SK-N-SH treated with all-trans-retinoic acid at 6 μM for 48 hours (cell line): ENCODE results near the gene BACH2.

Experiments used
- ARNTL ChIP-seq: fragments of 450-650 bp; formaldehyde crosslinking; IDR thresholded peaks from 2 replicates; pipeline ENCODE4 v1.5.0; 2020; ENCODE audit warnings: low read depth, mild to moderate bottlenecking, moderate library complexity, borderline replicate concordance
- CREB5 ChIP-seq: fragments of 250-450 bp; sonication (Bioruptor Pico); IDR thresholded peaks from 2 replicates; pipeline ENCODE4 v1.5.1; 2020; ENCODE audit warnings: low read depth, mild to moderate bottlenecking, moderate library complexity
- CSDC2 ChIP-seq: fragments of 250-450 bp; sonication (Bioruptor Pico); IDR thresholded peaks from 2 replicates; pipeline ENCODE4 v1.5.0; 2020; ENCODE audit warnings: mild to moderate bottlenecking, moderate library complexity
- ESRRG ChIP-seq: fragments of 250-450 bp; sonication (Bioruptor Pico); IDR thresholded peaks from 2 replicates; pipeline ENCODE4 v1.6.1; 2021; ENCODE audit warnings: mild to moderate bottlenecking
- ISL1 ChIP-seq: fragments of 250-450 bp; sonication (Bioruptor Pico); IDR thresholded peaks from 2 replicates; pipeline ENCODE4 v2.1.2; 2022; ENCODE audit warnings: mild to moderate bottlenecking, moderate library complexity
- OSR1 ChIP-seq: fragments of 250-450 bp; sonication (Bioruptor Pico); IDR thresholded peaks from 2 replicates; pipeline ENCODE4 v1.8.0; 2022; ENCODE audit warnings: moderate library complexity, mild to moderate bottlenecking, inconsistent platforms
- PATZ1 ChIP-seq: fragments of 250-450 bp; sonication (Bioruptor Pico); IDR thresholded peaks from 2 replicates; pipeline ENCODE4 v1.8.0; 2020; ENCODE audit warnings: mild to moderate bottlenecking, moderate library complexity, borderline replicate concordance
- RARB ChIP-seq: fragments of 250-450 bp; sonication (Bioruptor Pico); IDR thresholded peaks from 2 replicates; pipeline ENCODE4 v1.8.0; 2021; ENCODE audit warnings: mild to moderate bottlenecking, moderate library complexity
- TCF4 ChIP-seq: fragments of 250-450 bp; sonication (Bioruptor Pico); IDR thresholded peaks from 2 replicates; pipeline ENCODE4 v1.8.0; 2021; ENCODE audit warnings: mild to moderate bottlenecking, moderate library complexity, borderline replicate concordance
- TOX ChIP-seq: fragments of 250-450 bp; sonication (Bioruptor Pico); IDR thresholded peaks from 2 replicates; pipeline ENCODE4 v1.8.0; 2021; ENCODE audit warnings: mild to moderate bottlenecking, moderate library complexity, borderline replicate concordance
- ZFP30 ChIP-seq: fragments of 450-650 bp; formaldehyde crosslinking; IDR thresholded peaks from 2 replicates; pipeline ENCODE4 v1.5.0; 2022; ENCODE audit warnings: mild to moderate bottlenecking, moderate library complexity
- ZNF8 ChIP-seq: fragments of 450-650 bp; formaldehyde crosslinking; IDR thresholded peaks from 2 replicates; pipeline ENCODE4 v1.5.0; 2020; ENCODE audit warnings: mild to moderate bottlenecking, moderate library complexity

GRCh38 chr6:90297115-90297866 is 648 bp upstream of the BACH2 start:
- TF ChIP-seq RARB (CRISPR knock-in tag) (no peak), TCF4 (no peak), PATZ1 (CRISPR knock-in tag) (peak; percentile 16; the same call in 1 of the 2 replicates), ISL1 (CRISPR knock-in tag) (no peak), ARNTL (no peak), TOX (CRISPR knock-in tag) (no peak), ZNF8 (CRISPR knock-in tag) (no peak), ESRRG (no peak), OSR1 (no peak), CSDC2 (no peak), ZFP30 (CRISPR knock-in tag) (no peak), CREB5 (CRISPR knock-in tag) (no peak)
